NCI-H748 treated with DMSO at 0.1 percent for 48 hours (cell line): ENCODE data around the gene CLDN18.

Experiments used
- DNase-seq: peaks from one replicate; lab custom pipeline; 2025; lab: John Stamatoyannopoulos, UW

CLDN18 gene

GRCh38 chr3:138027821-138028220 lies 17.9 kb downstream of the CLDN18 start:
- DNase-seq = no peak

- no peak for DNase-seq
These were observed 20.8 kb downstream of the CLDN18 start for GRCh38 chr3:138030734-138031280.

- no peak for DNase-seq
These were observed 21.6 kb downstream of the CLDN18 start for GRCh38 chr3:138031536-138031935.

GRCh38 chr3:138032567-138032966 lies 22.6 kb downstream of the CLDN18 start:
- DNase-seq = no peak

GRCh38 chr3:138033202-138033691 lies 23.3 kb downstream of the CLDN18 start:
- DNase-seq = no peak

- DNase-seq = no peak
These were observed 25.0 kb downstream of the CLDN18 start for GRCh38 chr3:138034918-138035317.

GRCh38 chr3:138036572-138036971 lies 26.6 kb downstream of the CLDN18 start:
- DNase-seq = no peak

GRCh38 chr3:138038725-138039462 lies 28.9 kb downstream of the CLDN18 start:
- DNase-seq = no peak

GRCh38 chr3:138042043-138042442 lies 32.1 kb downstream of the CLDN18 start:
- DNase-seq = no peak

GRCh38 chr3:138043266-138044029 lies 33.5 kb downstream of the CLDN18 start:
- DNase-seq = no peak

GRCh38 chr3:138046085-138046484 lies 36.1 kb downstream of the CLDN18 start:
- no peak for DNase-seq

- no peak for DNase-seq
These were observed 37.0 kb downstream of the CLDN18 start for GRCh38 chr3:138046955-138047354.

GRCh38 chr3:138047596-138048158 lies 37.7 kb downstream of the CLDN18 start:
- DNase-seq = no peak

- no peak for DNase-seq
These were observed 39.4 kb downstream of the CLDN18 start for GRCh38 chr3:138049157-138049919.

GRCh38 chr3:138051947-138052802 lies 42.2 kb downstream of the CLDN18 start:
- no peak for DNase-seq

GRCh38 chr3:138054057-138054456 lies 44.1 kb downstream of the CLDN18 start:
- DNase-seq = no peak

- no peak for DNase-seq
These were observed 47.4 kb downstream of the CLDN18 start for GRCh38 chr3:138057384-138057783.

GRCh38 chr3:138059261-138059660 lies 49.3 kb downstream of the CLDN18 start:
- DNase-seq = no peak

- no peak for DNase-seq
These were observed 50.8 kb downstream of the CLDN18 start for GRCh38 chr3:138060792-138061191.

- DNase-seq = no peak
These were observed 52.1 kb downstream of the CLDN18 start for GRCh38 chr3:138062037-138062436.

GRCh38 chr3:138062626-138063025 lies 52.7 kb downstream of the CLDN18 start:
- DNase-seq = no peak
